WI38 (cell line): ENCODE measurements around the gene PSME3IP1.

ENCODE experiments used
- H3K4me3 ChIP-seq: 2 replicates; pipeline ENCODE4 v1.5.1; 2011; ENCODE audit warnings: low read depth, mild to moderate bottlenecking, control low read depth, low read length
- TF ChIP-seq, protein P1 (sequence below): IDR thresholded peaks from 2 replicates; pipeline ENCODE4 v1.5.1; 2012; ENCODE audit warnings: low read depth, mild to moderate bottlenecking, control low read depth, low read length

The PSME3IP1 gene

DNA sequence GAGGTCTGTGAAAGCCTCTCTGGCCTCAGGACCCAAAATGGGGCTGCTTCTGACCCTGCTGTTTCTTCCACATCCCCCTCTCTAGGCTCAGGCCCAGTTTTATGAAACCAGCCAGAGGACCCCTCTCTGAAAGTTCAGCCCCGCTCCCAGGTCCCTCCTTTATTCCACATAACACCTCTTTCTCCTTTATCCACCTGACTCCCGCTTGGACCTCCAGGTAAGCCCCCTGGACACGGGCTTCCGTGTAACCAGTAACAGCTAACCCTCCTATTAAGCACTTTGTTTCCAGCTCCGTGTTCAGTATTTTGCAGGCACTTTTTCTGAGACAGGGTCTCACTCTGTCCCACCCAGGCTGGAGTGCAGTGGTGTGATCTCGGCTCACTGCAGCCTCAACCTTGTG lies 37.4 kb downstream of the PSME3IP1 start:
- no peak overlapping the region for H3K4me3 ChIP-seq
- TF ChIP-seq, protein P1, sequence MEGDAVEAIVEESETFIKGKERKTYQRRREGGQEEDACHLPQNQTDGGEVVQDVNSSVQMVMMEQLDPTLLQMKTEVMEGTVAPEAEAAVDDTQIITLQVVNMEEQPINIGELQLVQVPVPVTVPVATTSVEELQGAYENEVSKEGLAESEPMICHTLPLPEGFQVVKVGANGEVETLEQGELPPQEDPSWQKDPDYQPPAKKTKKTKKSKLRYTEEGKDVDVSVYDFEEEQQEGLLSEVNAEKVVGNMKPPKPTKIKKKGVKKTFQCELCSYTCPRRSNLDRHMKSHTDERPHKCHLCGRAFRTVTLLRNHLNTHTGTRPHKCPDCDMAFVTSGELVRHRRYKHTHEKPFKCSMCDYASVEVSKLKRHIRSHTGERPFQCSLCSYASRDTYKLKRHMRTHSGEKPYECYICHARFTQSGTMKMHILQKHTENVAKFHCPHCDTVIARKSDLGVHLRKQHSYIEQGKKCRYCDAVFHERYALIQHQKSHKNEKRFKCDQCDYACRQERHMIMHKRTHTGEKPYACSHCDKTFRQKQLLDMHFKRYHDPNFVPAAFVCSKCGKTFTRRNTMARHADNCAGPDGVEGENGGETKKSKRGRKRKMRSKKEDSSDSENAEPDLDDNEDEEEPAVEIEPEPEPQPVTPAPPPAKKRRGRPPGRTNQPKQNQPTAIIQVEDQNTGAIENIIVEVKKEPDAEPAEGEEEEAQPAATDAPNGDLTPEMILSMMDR = no peak

DNA sequence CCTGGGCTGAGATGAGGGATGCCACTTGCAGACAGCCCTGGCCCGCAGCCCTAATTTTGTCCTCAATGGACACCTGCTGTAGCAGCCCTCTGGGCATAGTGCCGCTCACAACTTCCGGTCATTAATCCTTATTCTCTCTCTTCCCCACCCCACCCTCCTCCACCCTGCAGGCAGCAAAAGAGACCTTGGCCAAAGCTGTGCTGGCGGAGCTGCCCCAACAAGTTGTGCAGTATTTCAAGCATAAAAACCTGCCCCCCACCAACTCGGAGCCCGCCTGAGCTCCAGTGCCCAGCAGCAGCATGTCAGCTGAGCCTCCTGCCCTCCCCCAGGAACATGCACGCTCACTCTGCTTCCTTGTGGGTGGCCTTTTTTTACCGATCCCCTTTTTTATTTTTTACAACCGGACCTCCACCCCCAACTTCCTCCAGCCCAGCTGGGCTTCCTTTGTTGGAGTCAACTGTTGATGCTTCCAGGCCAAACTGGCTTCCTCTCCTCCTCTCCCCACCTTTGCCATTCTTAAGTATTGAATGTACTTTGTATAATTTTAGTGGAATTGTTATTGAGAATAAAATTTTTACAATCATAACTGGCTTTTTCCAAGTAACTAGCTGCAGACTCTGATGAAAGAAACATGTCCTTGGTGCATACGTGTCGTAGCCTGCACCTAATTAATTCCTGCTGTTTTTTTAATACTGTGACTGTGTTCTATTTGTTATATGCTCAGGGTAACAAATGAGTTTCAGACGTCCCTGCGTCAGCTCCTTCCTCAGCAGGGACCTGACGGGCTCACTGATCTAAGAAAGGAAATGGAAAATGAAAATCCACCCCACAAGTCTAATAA lies 38.2 kb downstream of the PSME3IP1 start:
- no peak overlapping the region for H3K4me3 ChIP-seq

DNA sequence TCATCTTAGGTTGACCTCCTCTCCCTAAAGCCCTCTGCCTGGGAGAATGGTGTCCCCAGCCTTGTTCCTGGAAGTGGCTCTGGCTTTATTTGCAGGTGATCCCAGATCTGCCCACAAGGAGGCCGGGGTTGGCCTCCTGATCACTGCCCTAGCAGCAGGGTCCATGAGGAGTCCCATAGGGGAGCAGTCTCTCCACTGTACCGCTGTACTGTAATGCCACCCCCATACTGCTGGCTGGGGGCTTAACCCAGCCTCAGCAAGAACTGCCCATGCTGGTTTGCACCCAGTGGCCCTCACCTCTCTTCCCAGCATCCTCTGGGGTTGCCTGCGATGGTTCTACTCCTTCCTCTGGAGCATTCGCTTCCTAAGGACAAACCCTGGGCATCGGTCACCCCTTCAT lies 39.1 kb downstream of the PSME3IP1 start:
- H3K4me3 ChIP-seq = no peak overlapping the region
- TF ChIP-seq, protein P1 = 0 out of 2 replicates have a peak, but pooled peaks have one; percentile 29

More for the DNA sequence above, 38.2 kb downstream of the PSME3IP1 start:
- TF ChIP-seq, protein P1 = no peak

DNA sequence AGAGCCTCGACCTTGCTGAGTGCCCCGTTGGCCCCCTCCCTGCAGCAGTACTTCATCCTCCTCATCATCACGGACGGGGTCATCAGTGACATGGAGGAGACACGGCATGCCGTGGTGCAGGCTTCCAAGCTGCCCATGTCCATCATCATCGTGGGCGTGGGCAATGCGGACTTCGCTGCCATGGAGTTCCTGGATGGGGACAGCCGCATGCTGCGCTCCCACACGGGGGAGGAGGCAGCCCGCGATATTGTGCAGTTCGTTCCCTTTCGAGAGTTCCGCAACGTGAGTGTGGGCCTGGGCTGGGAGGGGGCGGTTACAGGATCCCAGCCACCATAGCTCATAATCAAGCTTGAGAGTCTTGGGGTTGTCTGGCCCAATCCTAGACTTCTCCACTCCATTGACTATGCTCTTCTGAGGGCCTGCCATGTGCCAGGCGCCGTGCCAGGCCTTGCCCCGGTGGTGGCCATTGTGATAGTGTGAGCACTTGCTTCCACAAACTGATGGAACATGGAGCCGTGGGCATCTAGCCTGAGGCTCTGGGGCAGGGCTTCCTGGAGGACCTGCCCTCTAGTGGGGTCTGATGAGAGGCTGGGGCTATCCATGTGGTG lies 39.7 kb downstream of the PSME3IP1 start:
- no peak overlapping the region for H3K4me3 ChIP-seq
- TF ChIP-seq, protein P1 = no peak

DNA sequence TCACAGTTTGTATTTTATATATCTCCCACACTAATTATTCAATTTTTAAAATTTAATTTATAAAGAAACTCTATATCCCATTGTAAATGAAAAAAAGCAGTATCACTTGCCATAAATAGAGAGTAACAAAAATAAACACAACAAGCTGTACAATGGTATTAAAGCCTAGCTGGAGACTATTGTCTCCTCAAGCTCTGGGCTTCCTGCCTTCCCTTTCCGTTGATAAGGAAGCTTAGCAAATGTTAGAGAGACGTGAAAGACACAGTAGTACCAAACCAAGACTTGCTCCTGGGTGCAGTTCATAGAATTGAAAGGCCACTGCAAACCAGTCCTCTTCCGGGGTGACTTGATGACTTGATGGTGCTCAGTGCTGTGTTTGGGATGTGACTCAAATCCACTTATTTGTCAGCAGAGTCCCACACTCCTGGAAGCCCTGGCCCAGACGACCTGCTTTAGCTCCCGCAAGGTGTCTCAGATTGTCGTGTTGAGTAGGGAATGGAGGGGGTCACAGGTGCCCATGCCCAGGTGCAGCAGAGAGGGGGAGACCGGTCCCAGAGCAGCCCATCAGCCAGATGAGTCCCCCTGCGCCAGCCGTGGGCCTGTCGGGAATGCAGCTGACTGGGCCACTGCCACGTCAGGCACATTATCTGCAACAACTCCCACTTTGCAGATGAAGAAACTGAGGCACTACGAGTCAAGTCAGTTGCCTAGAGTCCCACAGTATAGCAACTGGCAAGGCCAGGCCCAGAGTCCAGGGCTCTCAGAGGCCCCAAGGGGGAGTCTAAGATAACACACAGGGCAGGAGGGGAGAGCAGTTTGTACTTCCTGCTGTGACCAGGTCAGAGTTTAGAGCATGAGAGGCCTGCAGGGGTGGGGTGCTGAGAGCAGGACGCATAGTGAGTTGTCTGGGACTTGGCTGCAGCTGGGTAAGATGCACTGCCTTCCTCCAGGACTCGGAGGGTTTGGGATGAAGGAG lies 40.5 kb downstream of the PSME3IP1 start:
- TF ChIP-seq, protein P1 = no peak
- H3K4me3 ChIP-seq = no peak overlapping the region

DNA sequence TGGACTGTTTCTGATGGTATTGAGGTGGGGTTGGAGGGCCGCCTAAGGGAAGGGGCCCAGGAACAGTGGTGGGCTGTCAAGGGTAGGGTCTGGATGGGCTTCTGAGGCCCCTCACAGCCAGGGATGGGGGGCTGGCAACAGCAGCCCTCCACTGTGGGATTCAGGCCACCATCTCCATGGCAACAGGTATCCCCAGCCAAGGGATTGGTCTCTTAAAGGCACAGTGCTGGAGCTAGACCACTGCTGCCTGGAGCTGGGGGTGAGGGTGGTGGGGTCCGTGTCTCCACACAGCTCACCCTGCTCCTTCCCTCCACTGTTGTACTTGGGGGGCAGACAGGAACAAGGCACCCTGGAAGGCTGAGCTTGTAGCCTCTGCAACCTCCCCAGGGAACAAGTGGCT lies 41.8 kb downstream of the PSME3IP1 start:
- H3K4me3 ChIP-seq = no peak overlapping the region
- TF ChIP-seq, protein P1 = no peak
